ENCODE data around the gene GRID1.

GRID1 gene

DNA sequence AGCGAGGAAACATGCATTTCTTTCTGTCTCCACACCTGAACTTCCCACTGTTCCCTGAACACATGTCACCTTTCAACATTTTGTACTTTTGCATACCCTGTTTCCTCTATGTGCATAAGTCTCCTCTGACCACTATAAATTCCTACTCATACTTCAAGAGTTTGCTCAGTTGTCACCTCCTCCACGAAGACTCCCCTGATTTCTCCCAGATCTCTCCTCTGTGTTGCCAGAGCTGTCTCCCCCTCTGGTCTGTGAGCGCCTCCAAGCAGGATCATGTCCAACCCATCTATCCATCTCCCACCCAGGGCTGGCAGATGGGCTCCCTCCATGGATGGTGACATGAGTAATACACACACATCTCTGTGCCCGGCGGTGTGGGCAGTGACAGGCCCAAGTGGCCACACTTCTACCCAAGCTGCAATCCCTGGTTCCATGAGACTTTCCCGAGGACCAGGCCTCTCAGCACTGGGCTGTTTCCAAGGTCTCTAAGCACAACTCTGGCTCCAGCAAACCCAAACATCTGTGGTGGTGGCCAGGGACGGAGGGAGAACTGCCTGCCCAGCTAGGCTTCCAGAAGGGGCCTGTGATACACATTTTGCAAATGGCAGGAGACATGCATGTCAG, 135.9 kb downstream of the GRID1 start:
- Histone ChIP-seq H2AFZ (ENCODE audit: low read length) (no peak overlapping the region), H3K9me3 (ENCODE audit: low read length) (no peaks in the 10 kb centered on the region), H3K27ac (ENCODE audit: low read depth, low read length, poor library complexity, severe bottlenecking) (no peak overlapping the region), H4K20me1 (ENCODE audit: insufficient read depth, low read length) (no peaks in the 10 kb centered on the region), H3K4me1 (ENCODE audit: insufficient read depth, low read length, severe bottlenecking) (no peaks in the 10 kb centered on the region), H3K4me3 (ENCODE audit: low read depth, low read length, poor library complexity, severe bottlenecking) (no peak overlapping the region), H3K27me3 (ENCODE audit: insufficient read depth, low read length) (no peaks in the 10 kb centered on the region), H3K79me2 (ENCODE audit: insufficient read depth, low read length) (no peaks in the 10 kb centered on the region), H3F3A (ENCODE audit: insufficient read depth, low read length) (no peaks in the 10 kb centered on the region), H3K9me2 (ENCODE audit: low read depth, low read length) (no peaks in the 10 kb centered on the region), H3K36me3 (ENCODE audit: insufficient read depth, low read length) (no peaks in the 10 kb centered on the region), H3K9ac (ENCODE audit: low read length) (no peak overlapping the region), H3K4me2 (ENCODE audit: low read length) (no peak overlapping the region)
- TF ChIP-seq EZH2 (IDR thresholded peaks at IDR 0.05; ENCODE audit: borderline replicate concordance, low read length): no peak
- TF ChIP-seq, protein P1, sequence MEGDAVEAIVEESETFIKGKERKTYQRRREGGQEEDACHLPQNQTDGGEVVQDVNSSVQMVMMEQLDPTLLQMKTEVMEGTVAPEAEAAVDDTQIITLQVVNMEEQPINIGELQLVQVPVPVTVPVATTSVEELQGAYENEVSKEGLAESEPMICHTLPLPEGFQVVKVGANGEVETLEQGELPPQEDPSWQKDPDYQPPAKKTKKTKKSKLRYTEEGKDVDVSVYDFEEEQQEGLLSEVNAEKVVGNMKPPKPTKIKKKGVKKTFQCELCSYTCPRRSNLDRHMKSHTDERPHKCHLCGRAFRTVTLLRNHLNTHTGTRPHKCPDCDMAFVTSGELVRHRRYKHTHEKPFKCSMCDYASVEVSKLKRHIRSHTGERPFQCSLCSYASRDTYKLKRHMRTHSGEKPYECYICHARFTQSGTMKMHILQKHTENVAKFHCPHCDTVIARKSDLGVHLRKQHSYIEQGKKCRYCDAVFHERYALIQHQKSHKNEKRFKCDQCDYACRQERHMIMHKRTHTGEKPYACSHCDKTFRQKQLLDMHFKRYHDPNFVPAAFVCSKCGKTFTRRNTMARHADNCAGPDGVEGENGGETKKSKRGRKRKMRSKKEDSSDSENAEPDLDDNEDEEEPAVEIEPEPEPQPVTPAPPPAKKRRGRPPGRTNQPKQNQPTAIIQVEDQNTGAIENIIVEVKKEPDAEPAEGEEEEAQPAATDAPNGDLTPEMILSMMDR (IDR thresholded peaks at IDR 0.05; ENCODE audit: low read length): no peak

DNA sequence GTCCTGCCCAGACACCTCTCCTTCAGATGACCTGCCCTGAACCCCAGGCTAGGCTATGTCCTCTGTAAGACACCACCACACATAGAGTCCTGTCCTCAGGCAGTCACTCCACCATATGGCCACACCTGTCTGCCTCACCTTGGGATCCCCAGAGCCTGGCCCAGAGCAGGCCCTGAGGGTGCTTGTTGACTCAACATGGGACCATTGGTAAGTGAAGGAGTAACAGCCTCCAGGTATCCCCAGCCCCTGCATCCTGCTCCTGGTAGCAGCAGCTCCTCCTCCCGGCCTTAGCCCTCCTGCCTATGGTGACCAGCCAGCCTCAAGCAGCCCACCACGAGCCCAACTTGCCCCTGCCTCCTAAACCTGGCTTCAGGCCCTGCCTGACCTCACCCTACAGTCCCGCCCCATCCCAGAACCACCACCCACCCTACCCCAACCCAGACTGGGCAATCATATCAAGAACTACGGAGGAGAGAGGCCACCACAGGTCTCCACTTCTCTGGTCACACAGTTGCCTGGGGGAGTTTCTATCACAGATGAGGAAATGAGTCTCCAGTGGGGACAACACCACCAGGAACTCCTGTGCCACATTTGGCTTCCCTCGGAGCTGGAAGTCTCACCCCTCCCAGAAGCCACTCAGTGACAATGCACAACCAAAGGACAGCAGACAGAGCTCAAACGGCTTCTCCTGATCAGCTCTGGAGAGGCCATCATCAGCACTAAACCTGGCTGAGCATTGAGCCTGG, 136.6 kb downstream of the GRID1 start:
- H3K9me2 ChIP-seq (ENCODE audit: low read depth, low read length): no peaks in the 10 kb centered on the region
- H3K27me3 ChIP-seq (ENCODE audit: insufficient read depth, low read length): no peaks in the 10 kb centered on the region
- no peak overlapping the region for H2AFZ ChIP-seq (ENCODE audit: low read length)
- H3K36me3 ChIP-seq (ENCODE audit: insufficient read depth, low read length): no peaks in the 10 kb centered on the region
- H3K9me3 ChIP-seq (ENCODE audit: low read length): no peaks in the 10 kb centered on the region
- no peak overlapping the region for H3K4me2 ChIP-seq (ENCODE audit: low read length)
- H3K9ac ChIP-seq (ENCODE audit: low read length): no peak overlapping the region
- no peaks in the 10 kb centered on the region for H3K79me2 ChIP-seq (ENCODE audit: insufficient read depth, low read length)
- H3K4me3 ChIP-seq (ENCODE audit: low read depth, low read length, poor library complexity, severe bottlenecking): no peak overlapping the region
- no peaks in the 10 kb centered on the region for H4K20me1 ChIP-seq (ENCODE audit: insufficient read depth, low read length)
- H3K27ac ChIP-seq (ENCODE audit: low read depth, low read length, poor library complexity, severe bottlenecking): no peak overlapping the region
- TF ChIP-seq, protein P1 (IDR thresholded peaks at IDR 0.05; ENCODE audit: low read length): no peak
- TF ChIP-seq EZH2 (IDR thresholded peaks at IDR 0.05; ENCODE audit: borderline replicate concordance, low read length): no peak
- H3F3A ChIP-seq (ENCODE audit: insufficient read depth, low read length): no peaks in the 10 kb centered on the region
- H3K4me1 ChIP-seq (ENCODE audit: insufficient read depth, low read length, severe bottlenecking): no peaks in the 10 kb centered on the region

DNA sequence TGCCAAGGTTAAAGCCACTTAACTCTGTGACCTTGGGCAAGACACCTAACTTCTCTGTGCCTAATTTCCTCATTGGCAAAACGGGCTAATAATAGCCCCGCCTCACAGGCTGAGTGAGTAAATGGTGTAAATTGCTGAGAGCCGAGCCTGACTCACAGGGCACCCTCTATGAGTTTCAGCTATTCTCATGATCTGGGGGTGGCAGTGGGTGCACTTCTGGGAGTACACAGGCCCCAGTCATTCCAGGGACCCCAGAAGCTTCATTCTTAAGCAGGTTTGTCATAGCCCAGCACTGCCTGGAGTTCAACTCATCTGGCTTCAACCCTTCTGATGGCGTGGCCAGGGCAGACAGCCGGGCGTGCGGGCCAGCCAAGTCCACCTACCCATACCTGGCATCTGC, 137.2 kb downstream of the GRID1 start:
- Histone ChIP-seq H3K4me2 (ENCODE audit: low read length) (no peak overlapping the region), H4K20me1 (ENCODE audit: insufficient read depth, low read length) (no peaks in the 10 kb centered on the region), H3K9me2 (ENCODE audit: low read depth, low read length) (no peaks in the 10 kb centered on the region), H3K9me3 (ENCODE audit: low read length) (no peaks in the 10 kb centered on the region), H3K4me1 (ENCODE audit: insufficient read depth, low read length, severe bottlenecking) (no peaks in the 10 kb centered on the region), H3K79me2 (ENCODE audit: insufficient read depth, low read length) (no peaks in the 10 kb centered on the region), H3K27ac (ENCODE audit: low read depth, low read length, poor library complexity, severe bottlenecking) (no peak overlapping the region), H3K9ac (ENCODE audit: low read length) (no peak overlapping the region), H3K36me3 (ENCODE audit: insufficient read depth, low read length) (no peaks in the 10 kb centered on the region), H3F3A (ENCODE audit: insufficient read depth, low read length) (no peaks in the 10 kb centered on the region), H3K4me3 (ENCODE audit: low read depth, low read length, poor library complexity, severe bottlenecking) (no peak overlapping the region), H3K27me3 (ENCODE audit: insufficient read depth, low read length) (no peaks in the 10 kb centered on the region), H2AFZ (ENCODE audit: low read length) (no peak overlapping the region)
- TF ChIP-seq, protein P1 (IDR thresholded peaks at IDR 0.05; ENCODE audit: low read length): no peak
- no peak for TF ChIP-seq EZH2 (IDR thresholded peaks at IDR 0.05; ENCODE audit: borderline replicate concordance, low read length)
